SHP77 (cell line): Measurements from ENCODE around the gene PCDHB12.
"Not testable (repeated sequence)": the region's sequence is repeated elsewhere in the genome, so short reads cannot be mapped to it uniquely, and the experiment has no call there.

Source experiments
- DNase-seq, 2 experiments: peaks; one replicate each; lab custom pipeline; 2025; lab: John Stamatoyannopoulos, UW

The PCDHB12 gene

GRCh38 chr5:141208478-141208877 lies at the start of gene PCDHB12:
PCDHB12 (plus strand) TSS chr5:141208719; CDS start chr5:141208908, 189 bp downstream.
- no peak for DNase-seq

GRCh38 chr5:141172381-141173204 lies 35.9 kb upstream of the PCDHB12 start, which contains the start of gene PCDHB7:
PCDHB7 (plus strand) TSS chr5:141172644; CDS start chr5:141172836, 192 bp downstream.
- peak; percentile 67 to 68 for DNase-seq

GRCh38 chr5:141174291-141175104 lies 34.0 kb upstream of the PCDHB12 start:
- not testable (repeated sequence) for DNase-seq

- no peak for DNase-seq
These were observed 32.6 kb upstream of the PCDHB12 start for GRCh38 chr5:141175933-141176332.

- DNase-seq = peak; percentile 50 to 62
These were observed 30.8 kb upstream of the PCDHB12 start, which contains the start of gene PCDHB8 for GRCh38 chr5:141177577-141178191. PCDHB8 (plus strand) TSS chr5:141177790; CDS start chr5:141178035, 245 bp downstream.

- DNase-seq = not testable (repeated sequence)
These were observed 29.1 kb upstream of the PCDHB12 start for GRCh38 chr5:141179371-141179770.

- not testable (repeated sequence) for DNase-seq
These were observed 28.6 kb upstream of the PCDHB12 start for GRCh38 chr5:141179876-141180275.

GRCh38 chr5:141180313-141180712 lies 28.2 kb upstream of the PCDHB12 start:
- DNase-seq = no peak

GRCh38 chr5:141182248-141182647 lies 26.3 kb upstream of the PCDHB12 start, which contains the start of gene PCDHB16:
PCDHB16 (plus strand) TSS chr5:141182387; CDS start chr5:141182560, 173 bp downstream.
- no peak for DNase-seq

- not testable (repeated sequence) for DNase-seq
These were observed 24.2 kb upstream of the PCDHB12 start for GRCh38 chr5:141184117-141184855.

GRCh38 chr5:141186897-141187512 lies 21.5 kb upstream of the PCDHB12 start, which contains the start of gene PCDHB9:
PCDHB9 (plus strand) TSS chr5:141187161; CDS start chr5:141187319, 158 bp downstream.
- no peak for DNase-seq

- DNase-seq = not testable (repeated sequence)
These were observed 19.8 kb upstream of the PCDHB12 start for GRCh38 chr5:141188682-141189081.

GRCh38 chr5:141189131-141189530 lies 19.4 kb upstream of the PCDHB12 start:
- not testable (repeated sequence) for DNase-seq

GRCh38 chr5:141192110-141192725 lies 16.3 kb upstream of the PCDHB12 start, which contains the start of gene PCDHB10:
PCDHB10 (plus strand) TSS chr5:141192353; CDS start chr5:141192553, 200 bp downstream.
- peak; percentile 25 to 35 for DNase-seq

- DNase-seq = not testable (repeated sequence)
These were observed 14.2 kb upstream of the PCDHB12 start for GRCh38 chr5:141194332-141194731.

- no peak for DNase-seq
These were observed 12.2 kb upstream of the PCDHB12 start for GRCh38 chr5:141196363-141196762.

GRCh38 chr5:141199359-141200235 lies 8.9 kb upstream of the PCDHB12 start, which contains the start of gene PCDHB11:
PCDHB11 (plus strand) TSS chr5:141199627; CDS start chr5:141199775, 148 bp downstream.
- peak; percentile 18 to 47 for DNase-seq

GRCh38 chr5:141201126-141201525 lies 7.4 kb upstream of the PCDHB12 start:
- DNase-seq = not testable (repeated sequence)

GRCh38 chr5:141201646-141202045 lies 6.9 kb upstream of the PCDHB12 start:
- DNase-seq = not testable (repeated sequence)
